Activated T-cell treated with anti-CD3 and anti-CD28 coated beads, Interleukin-2, amount 50 U/mL, for 72 hours (primary cell): ENCODE results near the gene CNNM1. TPM values are rescaled to one million over a fixed set of nuclear protein-coding genes. Genes with fewer than 3 reads are reported as not detected.

Source experiments
- ATAC-seq, 2 donors: fragments of 150-1000 bp; cut with Tn5 transposase; replicated peaks in 1 of 2; 2 replicates each; pipeline ENCODE4 v1.10.0; 2021; ENCODE audit warnings: moderate library complexity in 2 of 2, mild to moderate bottlenecking in 1 of 2
- DNase-seq, 2 donors: peaks; one replicate each; pipeline ENCODE4 v3.0.0; 2021 to 2022; ENCODE audit warnings: mixed read lengths in 1 of 2
- H3K27ac Mint-ChIP-seq: one replicate; pipeline ENCODE4 v1.8.0; 2022; ENCODE audit warnings: mild to moderate bottlenecking, moderate library complexity, mixed read lengths
- H3K27me3 Mint-ChIP-seq: one replicate; pipeline ENCODE4 v1.8.0; 2022; ENCODE audit warnings: low read depth, mixed read lengths
- H3K36me3 Mint-ChIP-seq, 2 donors: one replicate each; pipeline ENCODE4 v1.8.0; 2022; ENCODE audit warnings: mixed read lengths in 2 of 2, mild to moderate bottlenecking in 1 of 2; ENCODE audit not compliant: insufficient read depth in 2 of 2
- H3K4me1 Mint-ChIP-seq: one replicate; pipeline ENCODE4 v1.8.0; 2022; ENCODE audit warnings: low read depth, mixed read lengths
- H3K4me3 Mint-ChIP-seq, 2 donors: one replicate each; pipeline ENCODE4 v1.8.0; 2022; ENCODE audit warnings: mild to moderate bottlenecking in 2 of 2, mixed read lengths in 2 of 2, moderate library complexity in 2 of 2
- H3K9me3 Mint-ChIP-seq, 2 donors: one replicate each; pipeline ENCODE4 v1.8.0; 2022; ENCODE audit warnings: mixed read lengths in 2 of 2
- total RNA-seq, 2 donors: library from RNA; stranded (reverse); gene quantifications; one replicate each; pipeline ENCODE4 v1.2.3, GENCODE V29; 2022

Gene CNNM1
- total RNA-seq, 2 donors from 2014 or later = 0.25 to 0.31 TPM

- Mint-ChIP-seq H3K9me3 (no peaks in the 10 kb centered on the region), H3K27ac (no peak overlapping the region), H3K4me3 (no peak overlapping the region), H3K27me3 (peaks cover 33% of the 10 kb centered on the region), H3K4me1 (no peaks in the 10 kb centered on the region), H3K36me3 (no peaks in the 10 kb centered on the region)
- ATAC-seq (no peak), DNase-seq (no peak)
Measured at GRCh38 chr10:99318475-99318874, 10.7 kb upstream of the CNNM1 start.

GRCh38 chr10:99325281-99325680, 3.9 kb upstream of the CNNM1 start:
- Mint-ChIP-seq H3K27ac (no peak overlapping the region), H3K9me3 (no peaks in the 10 kb centered on the region), H3K36me3 (peaks cover 1% of the 10 kb centered on the region in 2 donors), H3K4me1 (peaks cover under 1% of the 10 kb centered on the region), H3K4me3 (no peak overlapping the region), H3K27me3 (peaks cover 36% of the 10 kb centered on the region)
- DNase-seq = no peak
- no peak for ATAC-seq

GRCh38 chr10:99326871-99327270, 2.3 kb upstream of the CNNM1 start:
- Mint-ChIP-seq H3K27ac (no peak overlapping the region), H3K9me3 (no peaks in the 10 kb centered on the region), H3K36me3 (peaks cover 1% of the 10 kb centered on the region in 2 donors), H3K4me1 (peaks cover 12% of the 10 kb centered on the region), H3K27me3 (peaks cover 35% of the 10 kb centered on the region), H3K4me3 (no peak overlapping the region)
- ATAC-seq = no peak
- no peak for DNase-seq

- Mint-ChIP-seq H3K27ac (no peak overlapping the region), H3K36me3 (peaks cover 1% of the 10 kb centered on the region in 2 donors), H3K4me3 (peak overlapping the region; percentile 64 to 69), H3K4me1 (peaks cover 12% of the 10 kb centered on the region), H3K27me3 (peaks cover 33% of the 10 kb centered on the region), H3K9me3 (no peaks in the 10 kb centered on the region)
- ATAC-seq (no peak), DNase-seq (no peak)
Measured at GRCh38 chr10:99328579-99329303, 415 bp upstream of the CNNM1 start.

GRCh38 chr10:99329554-99330346, 594 bp downstream of the CNNM1 start:
- Mint-ChIP-seq H3K36me3 (peaks cover 1% of the 10 kb centered on the region in 2 donors), H3K27ac (no peak overlapping the region), H3K4me3 (peak overlapping the region; percentile 58 to 64), H3K4me1 (peaks cover 12% of the 10 kb centered on the region), H3K27me3 (peaks cover 33% of the 10 kb centered on the region), H3K9me3 (no peaks in the 10 kb centered on the region)
- DNase-seq (peak; percentile 11 to 20), ATAC-seq (peak; percentile 51 to 60)

GRCh38 chr10:99330347-99330924, 1.3 kb downstream of the CNNM1 start:
- Mint-ChIP-seq H3K9me3 (no peaks in the 10 kb centered on the region), H3K4me3 (peak overlapping the region; percentile 56 to 58), H3K27me3 (peaks cover 33% of the 10 kb centered on the region), H3K4me1 (peaks cover 12% of the 10 kb centered on the region), H3K36me3 (peaks cover 1% of the 10 kb centered on the region in 2 donors), H3K27ac (no peak overlapping the region)
- ATAC-seq (no peak), DNase-seq (no peak)

- ATAC-seq (no peak), DNase-seq (no peak)
- peaks cover 12% of the 10 kb centered on the region for H3K4me1 Mint-ChIP-seq
- H3K9me3 Mint-ChIP-seq = no peaks in the 10 kb centered on the region
- H3K27me3 Mint-ChIP-seq = peaks cover 33% of the 10 kb centered on the region
- H3K36me3 Mint-ChIP-seq = peaks cover 1% of the 10 kb centered on the region in 2 donors
- peak overlapping the region; percentile 50 to 56 for H3K4me3 Mint-ChIP-seq
- no peak overlapping the region for H3K27ac Mint-ChIP-seq
Measured at GRCh38 chr10:99331207-99331803, 2.1 kb downstream of the CNNM1 start.

GRCh38 chr10:99337311-99337811, 8.2 kb downstream of the CNNM1 start:
- no peaks in the 10 kb centered on the region for H3K9me3 Mint-ChIP-seq
- no peaks in the 10 kb centered on the region for H3K36me3 Mint-ChIP-seq
- no peak overlapping the region for H3K4me3 Mint-ChIP-seq
- ATAC-seq = no peak
- peaks cover 30% of the 10 kb centered on the region for H3K27me3 Mint-ChIP-seq
- no peaks in the 10 kb centered on the region for H3K4me1 Mint-ChIP-seq
- no peak for DNase-seq
- H3K27ac Mint-ChIP-seq = no peak overlapping the region

GRCh38 chr10:99337901-99338300, 8.7 kb downstream of the CNNM1 start:
- no peak for ATAC-seq
- no peak overlapping the region for H3K27ac Mint-ChIP-seq
- H3K4me3 Mint-ChIP-seq = no peak overlapping the region
- no peak for DNase-seq
- H3K9me3 Mint-ChIP-seq = no peaks in the 10 kb centered on the region
- H3K4me1 Mint-ChIP-seq = no peaks in the 10 kb centered on the region
- no peaks in the 10 kb centered on the region for H3K36me3 Mint-ChIP-seq
- H3K27me3 Mint-ChIP-seq = peaks cover 25% of the 10 kb centered on the region

- Mint-ChIP-seq H3K4me3 (no peak overlapping the region), H3K27ac (no peak overlapping the region), H3K9me3 (no peaks in the 10 kb centered on the region), H3K4me1 (no peaks in the 10 kb centered on the region), H3K36me3 (no peaks in the 10 kb centered on the region), H3K27me3 (peaks cover 22% of the 10 kb centered on the region)
- no peak for ATAC-seq
- no peak for DNase-seq
Measured at GRCh38 chr10:99339077-99339476, 9.9 kb downstream of the CNNM1 start.

- Mint-ChIP-seq H3K4me1 (no peaks in the 10 kb centered on the region), H3K27ac (no peak overlapping the region), H3K27me3 (peaks cover 26% of the 10 kb centered on the region), H3K36me3 (no peaks in the 10 kb centered on the region), H3K4me3 (no peak overlapping the region), H3K9me3 (no peaks in the 10 kb centered on the region)
- DNase-seq (no peak), ATAC-seq (no peak)
Measured at GRCh38 chr10:99339563-99340047, 10.4 kb downstream of the CNNM1 start.

- no peaks in the 10 kb centered on the region for H3K4me1 Mint-ChIP-seq
- no peaks in the 10 kb centered on the region for H3K9me3 Mint-ChIP-seq
- DNase-seq (no peak), ATAC-seq (no peak)
- H3K27ac Mint-ChIP-seq = no peak overlapping the region
- H3K36me3 Mint-ChIP-seq = no peaks in the 10 kb centered on the region
- H3K4me3 Mint-ChIP-seq = no peak overlapping the region
- H3K27me3 Mint-ChIP-seq = peaks cover 29% of the 10 kb centered on the region
Measured at GRCh38 chr10:99340650-99341049, 11.5 kb downstream of the CNNM1 start.

GRCh38 chr10:99341248-99341647, 12.1 kb downstream of the CNNM1 start:
- DNase-seq (no peak), ATAC-seq (no peak)
- Mint-ChIP-seq H3K4me1 (no peaks in the 10 kb centered on the region), H3K27ac (no peak overlapping the region), H3K36me3 (no peaks in the 10 kb centered on the region), H3K9me3 (no peaks in the 10 kb centered on the region), H3K4me3 (no peak overlapping the region), H3K27me3 (peaks cover 30% of the 10 kb centered on the region)
